HG03025 (cell line): ENCODE measurements around the gene IFNB1.

ENCODE experiments used
- ATAC-seq: cut with Tn5 transposase; IDR thresholded peaks from one replicate; pipeline ENCODE4 v1.9.1; 2021; ENCODE audit warnings: mild to moderate bottlenecking, moderate library complexity; ENCODE audit not compliant: unreplicated experiment, low FRiP score

IFNB1 gene

DNA sequence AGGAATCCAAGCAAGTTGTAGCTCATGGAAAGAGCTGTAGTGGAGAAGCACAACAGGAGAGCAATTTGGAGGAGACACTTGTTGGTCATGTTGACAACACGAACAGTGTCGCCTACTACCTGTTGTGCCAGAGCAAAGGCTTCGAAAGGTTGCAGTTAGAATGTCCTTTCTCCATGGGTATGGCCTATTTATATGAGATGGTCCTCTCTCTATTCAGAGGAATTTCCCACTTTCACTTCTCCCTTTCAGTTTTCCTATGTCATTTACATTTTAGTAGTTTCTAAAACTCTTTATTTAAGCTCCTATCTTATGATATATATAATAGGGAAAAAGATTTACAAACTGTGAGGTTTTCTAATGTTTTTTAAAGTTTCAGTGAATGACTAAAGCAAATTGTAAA, at the start of gene IFNB1:
IFNB1 (minus strand) TSS at position 162 of the 400 bp plus-strand sequence; CDS start at position 89, 73 bp downstream.
- ATAC-seq: no peak

DNA sequence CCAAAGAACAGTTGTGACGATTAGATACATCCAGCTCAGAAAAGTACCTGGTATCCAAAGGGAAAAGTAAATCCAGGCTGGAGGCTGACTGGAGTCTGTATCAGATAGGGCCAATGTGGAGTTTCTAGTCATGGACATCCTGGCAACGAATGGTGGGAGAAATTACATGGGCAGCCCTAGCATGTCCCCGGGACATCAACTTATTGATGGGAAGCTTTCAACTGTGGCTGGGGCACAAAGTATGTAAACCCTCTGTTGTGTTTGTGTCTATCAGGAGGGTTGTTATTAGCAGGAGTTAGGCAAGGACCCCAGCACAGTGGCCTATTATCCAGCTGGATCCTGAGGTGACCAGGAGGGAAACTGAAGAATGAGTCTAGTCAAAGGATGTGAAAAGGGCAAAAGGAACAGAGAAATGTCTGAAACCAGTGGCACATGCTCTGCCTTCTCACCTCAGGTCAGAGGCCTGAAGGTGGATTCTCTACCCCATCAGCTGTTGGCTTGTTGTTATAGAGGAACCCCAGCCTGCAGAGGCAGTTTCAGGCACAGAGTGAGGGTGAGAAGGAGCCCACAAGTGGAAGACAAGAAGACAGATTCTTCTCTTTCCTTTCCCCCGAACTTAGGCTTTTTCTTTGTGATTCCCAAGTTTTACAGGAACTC, 44.0 kb upstream of the IFNB1 start:
- ATAC-seq: no peak

DNA sequence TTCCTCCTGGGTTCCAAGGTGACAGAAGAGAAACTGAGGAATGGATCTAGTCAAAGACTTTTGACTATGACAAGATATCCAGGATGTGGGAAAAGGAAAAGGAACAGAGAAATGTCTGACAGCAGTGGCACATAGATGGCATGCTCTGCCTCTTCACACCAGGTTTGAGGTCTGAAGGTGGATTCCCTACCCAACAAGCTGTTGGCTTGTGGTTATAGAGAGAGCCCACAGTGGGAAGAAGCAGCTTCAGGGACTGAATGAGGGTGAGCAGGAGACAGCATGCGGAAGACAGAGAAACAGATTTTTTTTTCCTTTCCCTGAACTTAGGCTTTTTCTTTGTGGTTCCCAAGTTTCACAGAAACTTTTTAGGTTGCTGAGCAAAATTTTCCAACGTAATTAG, 43.3 kb upstream of the IFNB1 start:
- no peak for ATAC-seq

DNA sequence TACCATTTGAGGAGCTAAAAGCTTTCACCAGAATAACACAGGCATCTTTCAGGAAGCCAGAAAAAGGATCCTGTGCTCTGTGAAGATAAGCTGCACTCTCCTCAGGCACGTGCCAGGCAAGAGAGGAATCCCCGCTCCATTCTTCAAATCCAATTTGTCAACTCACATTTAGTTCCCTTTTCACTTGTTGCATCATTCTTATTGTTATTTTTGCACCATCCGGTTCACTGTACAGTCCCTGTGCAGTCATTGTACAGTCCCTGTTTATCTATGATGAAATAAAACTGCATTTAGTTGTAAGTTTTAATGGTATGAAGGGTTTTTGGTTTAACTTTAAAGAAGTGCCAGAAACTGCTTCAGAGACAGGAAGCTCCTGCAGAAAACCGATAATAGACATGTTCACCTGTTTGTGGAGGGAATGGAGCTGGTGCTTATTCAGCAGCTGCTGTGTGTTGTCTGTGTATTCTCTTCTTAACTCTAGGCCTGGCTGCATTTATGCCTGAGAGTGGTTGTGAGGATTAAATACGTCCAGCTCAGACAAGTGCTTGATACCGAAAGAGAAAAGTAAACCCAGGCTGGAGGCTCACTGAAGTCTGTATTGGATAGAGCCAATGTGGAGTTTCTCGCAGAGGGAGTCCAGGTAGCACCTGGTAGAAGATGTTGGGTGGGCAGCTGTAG, 41.5 kb upstream of the IFNB1 start:
- no peak for ATAC-seq

DNA sequence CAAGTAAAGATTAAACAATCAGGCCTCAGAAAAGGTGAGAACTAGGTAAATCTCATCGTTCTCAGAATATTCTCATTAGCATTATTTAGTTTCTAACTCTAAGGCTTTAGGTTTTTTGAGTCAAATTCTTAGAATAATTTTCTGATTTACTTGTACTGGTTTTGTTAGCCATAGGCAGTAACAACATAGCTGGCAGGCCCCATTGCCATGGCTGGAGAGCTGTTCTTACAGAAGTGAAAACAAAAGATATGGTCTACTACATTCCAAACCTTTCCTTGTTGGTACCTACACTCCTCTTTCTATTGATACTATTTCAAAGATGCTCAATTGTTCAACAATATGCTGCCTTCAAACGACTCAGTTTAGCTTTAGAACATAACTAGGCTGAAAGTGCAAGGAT, 36.6 kb upstream of the IFNB1 start:
- ATAC-seq: no peak

DNA sequence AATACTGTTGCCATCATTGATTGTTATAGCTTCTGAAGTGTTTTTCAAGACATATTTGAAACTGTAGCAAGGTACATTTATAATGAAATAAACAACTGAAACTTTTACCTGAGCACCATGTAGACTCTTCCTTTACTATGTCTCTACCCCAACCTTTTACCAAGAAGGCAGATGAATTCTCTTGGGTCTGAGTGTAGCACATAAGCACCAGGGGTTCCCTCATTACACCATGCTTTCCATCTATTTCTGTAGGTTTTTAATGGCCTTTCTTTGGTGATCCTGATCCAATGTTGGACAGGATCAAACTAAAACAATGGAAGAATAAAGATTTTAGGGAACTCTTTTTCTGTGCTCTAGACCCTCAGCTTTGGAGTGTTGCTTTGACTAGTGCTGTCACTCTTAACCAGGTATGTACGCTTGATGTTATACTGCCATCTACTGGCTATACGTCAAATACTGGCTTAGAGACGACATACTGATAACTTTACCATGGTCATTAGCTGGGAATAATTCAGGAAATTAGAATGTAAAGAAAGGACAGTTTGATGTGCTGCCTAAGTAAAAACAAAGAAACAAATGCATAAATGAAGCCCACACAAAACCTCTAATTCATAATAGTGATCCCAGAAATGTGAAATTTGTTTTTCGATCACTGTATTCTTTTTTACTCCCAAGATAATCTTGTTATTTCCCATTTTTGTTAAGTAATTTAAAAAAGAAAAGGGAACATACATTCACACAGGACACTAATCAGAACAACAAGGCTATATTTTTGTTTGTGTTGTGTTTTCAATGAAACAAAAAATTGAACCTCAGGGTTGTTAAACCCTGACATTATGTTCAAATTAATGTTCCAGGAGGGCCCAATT, 33.2 kb upstream of the IFNB1 start:
- peak; percentile 95 for ATAC-seq

DNA sequence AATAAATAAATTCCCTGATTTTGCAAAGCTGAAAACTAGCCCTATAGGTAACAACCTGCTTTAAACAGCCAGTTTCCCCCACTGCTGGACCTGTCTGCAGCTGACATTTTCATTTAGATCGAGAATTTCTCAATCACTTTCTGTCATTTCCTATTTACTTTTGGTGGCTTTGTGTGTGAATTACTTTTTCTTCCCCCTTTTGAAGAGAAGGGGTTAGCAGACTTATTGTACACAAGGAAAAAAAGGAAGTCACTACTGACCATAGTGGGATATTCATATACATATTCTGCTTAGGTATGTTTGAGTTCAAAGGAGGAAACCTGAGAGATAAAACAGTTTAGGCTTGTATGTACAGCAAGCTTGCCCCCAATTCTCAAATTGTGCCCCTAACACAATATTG, 27.0 kb upstream of the IFNB1 start:
- no peak for ATAC-seq

DNA sequence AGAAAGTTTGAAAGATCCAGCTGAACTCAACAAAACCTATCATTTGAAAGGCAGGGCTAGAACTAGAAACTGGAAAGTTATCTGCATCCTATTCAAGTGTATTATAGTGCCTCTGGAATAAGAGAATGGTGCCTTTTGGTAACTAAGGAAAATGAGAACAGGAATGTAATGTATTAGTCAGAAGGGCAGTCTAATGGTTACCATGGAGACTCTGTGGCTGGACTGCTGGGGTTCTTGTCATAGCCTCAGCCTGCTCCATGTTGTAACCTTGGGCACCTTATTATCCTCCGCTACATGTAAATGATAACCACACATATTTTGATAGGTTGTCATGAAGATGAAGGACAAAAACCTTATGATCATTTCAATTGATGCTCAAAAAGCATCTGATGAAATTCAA, 24.6 kb upstream of the IFNB1 start:
- no peak for ATAC-seq

DNA sequence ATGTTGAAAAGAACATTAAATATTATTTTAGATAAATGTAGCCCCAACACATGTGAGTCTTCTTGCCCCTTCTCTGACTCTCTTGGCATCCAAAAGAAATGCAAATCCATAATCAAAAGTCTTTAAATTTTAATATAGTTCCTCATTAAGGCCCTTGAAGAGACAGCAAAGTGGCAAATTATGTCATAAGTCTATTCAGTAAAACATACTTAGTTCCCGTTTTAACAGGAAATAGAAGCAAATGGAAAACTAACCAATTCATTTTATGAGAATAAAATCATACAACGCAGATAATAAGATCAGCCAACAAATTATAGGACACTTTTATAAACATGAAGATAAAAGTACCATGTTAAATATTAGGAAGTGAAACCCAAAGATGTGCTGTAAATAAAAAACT, 20.1 kb upstream of the IFNB1 start:
- no peak for ATAC-seq

DNA sequence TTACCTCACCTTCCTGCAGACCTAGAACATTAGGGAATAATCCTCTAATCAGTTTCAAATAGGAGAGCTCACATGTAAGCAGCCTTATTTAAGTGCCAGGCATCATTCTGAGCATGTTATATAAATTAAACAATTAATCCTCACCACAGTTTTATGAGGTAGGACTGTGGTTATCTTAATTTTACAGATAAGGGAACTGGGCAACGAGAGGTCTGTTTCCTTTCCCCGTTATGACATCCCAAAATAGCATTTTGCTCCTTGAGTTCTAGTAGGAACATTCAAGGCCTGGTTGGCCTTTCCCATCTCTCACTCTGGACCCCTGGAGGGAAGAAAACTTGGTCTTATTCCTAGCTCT, 19.1 kb upstream of the IFNB1 start:
- no peak for ATAC-seq

DNA sequence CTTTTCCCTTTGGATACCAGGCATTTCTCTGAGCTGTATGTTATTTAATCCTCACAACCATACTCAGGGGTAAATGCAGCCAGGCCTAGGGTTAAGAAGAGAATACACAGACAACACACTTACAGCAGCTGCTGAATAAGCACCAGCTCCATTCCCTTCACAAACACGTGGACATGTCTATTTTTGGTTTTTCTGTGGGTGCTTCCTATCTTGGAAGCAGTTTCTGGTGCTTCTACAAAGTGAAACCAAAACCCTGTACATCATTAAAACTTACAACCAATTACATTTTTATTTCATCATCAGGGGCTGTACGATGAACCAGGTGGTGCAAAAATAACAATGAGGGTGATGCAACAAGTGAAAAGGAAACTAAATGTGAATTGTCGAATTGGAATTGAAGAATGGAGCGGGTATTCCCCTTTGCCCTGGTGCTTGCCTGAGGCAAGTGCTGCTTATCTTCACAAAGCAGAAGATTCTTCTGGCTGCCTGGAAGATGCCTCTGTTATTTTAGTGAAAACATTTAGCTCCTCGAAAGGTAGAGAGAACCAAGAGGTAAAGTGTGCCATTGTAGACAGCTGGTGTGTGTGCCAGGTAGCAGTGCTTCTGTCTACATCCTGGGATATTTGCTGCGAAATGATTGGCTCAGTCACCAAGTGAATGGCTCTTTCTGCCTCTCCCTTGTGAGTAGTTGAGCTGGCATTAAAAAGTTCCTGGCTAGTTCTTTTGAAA, 18.6 kb upstream of the IFNB1 start:
- no peak for ATAC-seq

DNA sequence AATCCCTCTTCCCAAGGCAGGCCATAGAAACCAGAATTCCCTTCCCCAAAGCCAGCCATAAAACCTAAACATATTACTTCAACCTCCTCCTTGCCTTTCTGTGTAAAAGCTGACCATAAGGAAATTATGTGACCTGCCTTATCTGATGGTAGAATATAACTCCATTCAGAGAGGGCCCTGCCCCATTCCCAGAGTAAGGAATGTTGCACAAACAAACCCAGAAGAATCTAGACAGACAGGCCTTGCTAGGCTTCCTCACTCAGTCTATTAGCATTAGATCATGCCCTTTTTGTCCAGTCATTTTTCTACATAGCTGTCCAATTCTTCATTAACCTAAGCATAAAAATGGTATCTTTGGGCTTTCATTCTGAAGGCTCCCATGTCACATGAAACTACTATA, 17.8 kb upstream of the IFNB1 start:
- no peak for ATAC-seq

DNA sequence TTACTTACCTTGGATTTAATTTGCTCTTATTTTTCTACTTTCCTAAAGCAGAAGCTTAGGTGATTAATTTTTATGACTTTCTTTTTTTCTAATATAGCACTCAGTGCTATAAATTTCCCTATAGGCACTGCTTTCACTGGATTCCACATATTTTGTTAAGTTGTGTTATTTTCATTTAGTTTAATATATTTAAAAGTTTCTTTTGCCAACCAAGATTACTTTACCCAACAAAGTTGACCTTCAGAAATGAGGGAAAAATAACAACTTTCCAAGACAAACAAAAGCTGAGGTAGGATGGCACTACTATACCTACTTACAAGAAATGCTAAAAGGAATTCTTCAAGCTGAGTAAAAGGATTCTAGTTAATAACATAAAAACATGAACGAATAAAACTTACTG, 8.8 kb upstream of the IFNB1 start:
- ATAC-seq: no peak

DNA sequence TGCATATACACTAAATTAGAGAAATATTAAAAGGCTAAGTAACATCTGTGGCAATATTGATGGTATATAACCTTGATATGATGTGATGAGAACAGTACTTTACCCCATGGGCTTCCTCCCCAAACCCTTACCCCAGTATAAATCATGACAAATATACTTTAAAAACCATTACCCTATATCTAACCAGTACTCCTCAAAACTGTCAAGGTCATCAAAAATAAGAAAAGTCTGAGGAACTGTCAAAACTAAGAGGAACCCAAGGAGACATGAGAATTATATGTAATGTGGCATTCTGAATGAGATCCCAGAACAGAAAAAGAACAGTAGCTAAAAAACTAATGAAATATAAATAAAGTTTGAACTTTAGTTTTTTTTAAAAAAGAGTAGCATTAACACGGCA, 7.3 kb upstream of the IFNB1 start:
- no peak for ATAC-seq

DNA sequence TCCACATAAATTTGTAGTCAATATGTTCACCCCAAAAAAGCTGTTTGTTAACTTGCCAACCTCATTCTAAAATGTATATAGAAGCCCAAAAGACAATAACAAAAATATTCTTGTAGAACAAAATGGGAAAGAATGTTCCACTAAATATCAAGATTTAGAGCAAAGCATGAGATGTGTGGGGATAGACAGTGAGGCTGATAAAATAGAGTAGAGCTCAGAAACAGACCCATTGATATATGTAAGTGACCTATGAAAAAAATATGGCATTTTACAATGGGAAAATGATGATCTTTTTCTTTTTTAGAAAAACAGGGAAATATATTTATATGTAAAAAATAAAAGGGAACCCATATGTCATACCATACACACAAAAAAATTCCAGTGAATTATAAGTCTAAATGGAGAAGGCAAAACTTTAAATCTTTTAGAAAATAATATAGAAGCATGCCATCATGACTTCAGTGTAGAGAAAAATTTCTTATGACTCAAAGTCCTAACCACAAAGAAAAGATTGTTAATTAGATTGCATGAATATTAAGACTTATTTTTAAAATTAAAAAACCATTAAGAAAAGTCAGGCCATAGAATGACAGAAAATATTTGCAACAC, 6.6 kb upstream of the IFNB1 start:
- no peak for ATAC-seq

DNA sequence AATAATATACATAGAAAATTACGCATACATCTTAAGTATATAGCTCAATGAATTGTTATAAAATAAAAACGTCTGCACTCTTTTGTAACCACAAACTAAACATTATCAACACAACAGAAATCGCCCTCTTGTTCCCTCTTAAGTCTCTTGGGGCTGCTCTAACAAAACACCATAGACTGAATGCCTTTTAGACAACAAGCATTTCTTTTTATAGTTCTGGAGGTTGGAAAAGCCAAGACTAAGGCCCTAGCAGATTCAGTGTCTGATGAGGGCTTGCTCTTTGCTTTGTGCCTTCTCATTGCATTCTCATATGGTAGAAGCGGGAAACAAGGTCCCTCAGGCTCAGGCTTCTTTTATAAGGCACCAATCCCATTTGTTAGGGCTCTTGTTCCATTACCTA, 4.9 kb upstream of the IFNB1 start:
- ATAC-seq: no peak

DNA sequence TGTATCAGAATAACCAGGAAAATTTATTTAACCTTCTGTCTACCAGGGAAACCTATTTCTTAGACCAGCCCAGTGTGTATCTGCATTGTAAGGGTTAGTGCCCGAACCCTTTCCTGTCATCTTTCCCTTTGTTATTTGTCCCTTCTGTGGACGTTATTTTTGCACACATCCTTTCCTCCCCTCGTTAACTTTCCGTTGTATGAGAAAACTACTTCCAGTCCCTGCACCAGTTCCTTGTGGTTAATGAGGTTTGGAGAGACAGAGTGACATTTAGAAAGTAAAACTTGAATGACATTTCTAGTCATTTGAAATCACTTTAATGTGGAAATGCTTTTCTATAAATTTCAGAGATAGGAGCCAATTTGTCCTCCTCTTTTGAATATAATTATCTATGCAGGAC, 4.3 kb upstream of the IFNB1 start:
- no peak for ATAC-seq

DNA sequence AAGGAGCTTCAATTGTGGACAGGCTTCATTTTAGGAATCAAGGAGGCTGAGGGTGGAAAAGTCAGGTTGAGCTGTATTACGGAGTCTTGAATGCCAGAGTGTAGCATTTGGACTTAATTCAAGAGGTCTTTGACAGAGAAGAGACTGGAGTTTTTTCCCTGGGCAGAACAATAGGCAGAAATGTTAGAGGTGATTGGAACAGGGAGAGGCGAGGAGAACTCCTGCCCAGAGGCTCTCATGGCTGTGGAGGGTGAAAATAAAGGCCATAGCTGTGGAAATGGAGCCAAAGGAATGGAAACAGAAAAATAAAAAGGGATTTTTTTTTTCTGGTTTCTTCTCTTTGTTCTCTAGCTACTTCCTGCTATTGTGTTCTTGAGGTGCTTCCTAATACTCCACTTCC, 3.7 kb upstream of the IFNB1 start:
- ATAC-seq: no peak

DNA sequence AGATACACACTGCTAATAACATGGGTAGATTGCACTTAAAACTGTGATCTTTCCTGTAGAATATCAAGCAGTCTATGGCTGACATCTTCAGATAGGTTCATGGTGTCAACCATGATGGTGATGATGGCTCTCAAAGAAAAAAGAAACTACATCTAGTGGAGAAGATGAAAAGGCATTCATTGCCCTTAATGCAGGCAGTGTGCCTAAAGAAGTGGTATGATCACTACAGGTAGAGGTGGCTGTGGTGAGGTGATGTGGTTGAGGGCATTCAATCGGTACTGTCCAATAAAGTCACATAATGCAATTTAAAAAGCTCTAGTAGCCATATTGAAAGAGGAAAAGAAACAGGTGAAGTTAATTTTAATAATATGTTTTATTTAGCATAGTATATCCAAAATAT, 3.1 kb upstream of the IFNB1 start:
- ATAC-seq: no peak

DNA sequence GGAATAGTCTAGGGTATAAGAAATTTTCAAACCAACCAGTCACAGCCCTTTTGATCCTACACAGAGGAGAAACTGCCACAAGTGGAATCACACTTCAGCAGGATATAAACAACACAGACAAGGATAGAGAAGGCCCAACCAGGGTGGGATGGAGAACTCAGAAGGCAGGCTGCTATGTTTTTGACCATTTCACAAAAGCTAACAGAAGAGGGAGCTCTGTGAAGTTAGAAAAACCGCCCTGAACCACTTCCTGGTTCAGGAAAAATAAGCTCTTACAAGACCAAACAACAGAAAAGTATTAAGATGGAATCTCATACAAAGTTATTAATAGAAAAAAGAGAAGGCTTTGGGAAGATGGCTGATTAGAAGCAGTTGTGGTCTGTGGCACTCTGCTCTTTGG, 960 bp upstream of the IFNB1 start:
- no peak for ATAC-seq

DNA sequence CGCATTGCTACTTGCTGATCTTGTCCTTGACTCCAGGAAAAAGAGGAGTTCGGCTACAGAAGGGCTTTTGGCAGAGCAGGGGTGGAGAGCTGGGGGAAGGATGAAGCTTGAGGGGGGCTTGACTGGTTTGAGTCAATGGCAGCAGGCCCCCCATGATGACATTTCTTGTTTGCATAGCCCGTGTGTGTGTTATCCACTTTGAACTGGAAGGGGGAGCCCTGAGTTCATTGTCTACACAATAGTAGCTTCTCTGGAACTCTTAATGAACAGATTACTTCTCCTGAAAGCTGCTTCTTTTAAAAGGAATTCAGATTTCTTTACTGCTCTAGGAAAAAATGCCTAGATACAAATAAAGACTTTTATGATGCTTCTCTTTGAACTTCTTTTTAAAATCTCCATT, 2.3 kb downstream of the IFNB1 start:
- ATAC-seq: no peak
